ENCODE data around the gene ZNF432.
A peak's percentile ranks its signal among the peaks of the same experiment; 100 is the strongest.
"Not testable (repeated sequence)": the region's sequence is repeated elsewhere in the genome, so short reads cannot be mapped to it uniquely, and the experiment has no call there.

The ZNF432 gene

DNA sequence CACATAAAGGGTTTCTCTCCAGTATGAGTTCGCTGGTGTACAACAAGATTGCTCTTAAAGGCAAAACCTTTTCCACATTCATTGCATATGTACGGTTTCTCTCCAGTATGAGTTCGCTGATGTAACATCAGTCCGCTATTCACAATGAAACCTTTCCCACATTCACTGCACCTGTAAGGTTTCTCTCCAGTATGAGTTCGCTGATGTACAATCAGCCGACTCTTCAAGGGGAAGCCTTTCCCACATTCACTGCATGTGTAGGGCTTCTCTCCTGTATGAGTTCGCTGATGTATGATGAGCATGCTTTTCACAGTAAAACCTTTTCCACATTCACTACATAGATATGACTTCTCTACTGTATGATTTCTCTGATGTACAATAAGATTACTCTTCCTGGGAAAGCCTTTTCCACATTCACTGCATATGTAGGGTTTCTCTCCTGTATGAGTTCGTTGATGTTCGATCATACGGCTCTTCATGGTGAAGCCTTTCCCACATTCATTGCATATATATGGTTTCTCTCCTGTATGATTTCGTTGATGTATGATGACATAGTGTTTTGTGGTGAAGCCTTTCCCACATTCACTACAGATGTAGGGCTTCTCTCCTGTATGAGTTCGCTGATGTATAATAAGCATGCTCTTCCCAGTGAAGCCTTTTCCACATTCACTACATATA lies 14.4 kb downstream of the ZNF432 start:
- H3K4me1 ChIP-seq = no peaks in the 10 kb centered on the region
- H3K36me3 ChIP-seq (replicated peaks) = peaks cover 43% of the 10 kb centered on the region
- DNase-seq (ENCODE audit: low spot score in 2 of 2) = no peak

GRCh38 chr19:52028780-52029123 lies 19.9 kb downstream of the ZNF432 start:
- in situ Hi-C loops (cut with MboI; ENCODE audit: low sequenced_read_pairs) = no loop called here
- Histone ChIP-seq H3K4me3 (peak overlapping the region; percentile 89), H3K36me3 (replicated peaks) (peaks cover 31% of the 10 kb centered on the region), H3K27me3 (ENCODE audit: low read depth) (no peaks in the 10 kb centered on the region), H3K4me1 (peaks cover 3% of the 10 kb centered on the region; the same call in 1 of the 2 replicates), H3K9me3 (peaks cover 5% of the 10 kb centered on the region)
- DNase-seq (ENCODE audit: low spot score in 2 of 2) = peak in 1 of 2 experiments; percentile 8

More for the DNA sequence above, 14.4 kb downstream of the ZNF432 start:
- H3K27me3 ChIP-seq (ENCODE audit: low read depth) = no peaks in the 10 kb centered on the region
- H3K4me3 ChIP-seq = no peak overlapping the region
- peaks cover 23% of the 10 kb centered on the region for H3K9me3 ChIP-seq
- in situ Hi-C loops (cut with MboI; ENCODE audit: low sequenced_read_pairs) = no loop called here

DNA sequence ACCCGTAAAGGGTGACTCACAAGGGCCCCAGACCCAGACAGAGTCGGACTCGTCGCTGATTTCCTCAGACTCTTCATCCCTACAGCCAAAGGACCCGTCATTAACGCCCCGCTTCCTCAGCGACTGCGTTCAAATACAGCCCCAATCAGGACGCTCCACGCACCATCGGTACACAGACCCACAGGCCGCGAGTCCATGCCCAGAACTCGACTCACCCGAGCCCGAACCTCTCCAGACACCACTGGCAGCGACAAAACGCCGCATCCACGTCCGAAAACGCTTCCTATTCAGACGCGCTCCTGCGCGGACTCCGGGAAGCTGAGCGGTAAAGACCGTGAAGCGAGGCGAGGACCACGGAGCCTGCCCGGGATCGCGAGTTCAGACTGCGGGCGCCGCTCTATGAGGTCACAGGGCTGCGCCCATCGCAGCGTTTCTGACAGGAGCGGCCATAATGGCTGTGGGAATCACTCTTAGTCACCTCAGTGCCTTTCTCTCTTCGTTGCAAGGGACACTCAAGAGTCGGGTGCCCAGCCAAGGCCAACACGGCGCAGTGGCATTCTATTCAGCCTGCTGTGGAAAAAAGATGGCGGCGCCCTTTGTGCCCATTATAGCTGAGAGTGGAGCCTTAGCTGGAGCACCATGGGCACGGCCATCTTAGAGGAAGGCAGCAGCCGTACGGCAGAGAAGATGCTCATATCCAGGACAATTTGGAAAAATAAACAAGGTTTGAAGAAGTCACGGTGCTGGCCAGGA lies 20.4 kb downstream of the ZNF432 start, which contains the start of gene ZNF614:
Gene ZNF614 (minus strand): TSS at position 353 of the 753 bp plus-strand sequence. CDS start 2,634 bp downstream, outside the sequence.
- Histone ChIP-seq H3K9me3 (peaks cover 4% of the 10 kb centered on the region), H3K4me1 (peaks cover 3% of the 10 kb centered on the region; the same call in 1 of the 2 replicates), H3K27me3 (ENCODE audit: low read depth) (no peaks in the 10 kb centered on the region), H3K4me3 (peak within 1 kb of the TSS; percentile 89), H3K36me3 (replicated peaks) (peaks cover 36% of the 10 kb centered on the region)
- in situ Hi-C loops (cut with MboI; ENCODE audit: low sequenced_read_pairs) = no loop called here
- peak; percentile 71 to 85 for DNase-seq (ENCODE audit: low spot score in 2 of 2)

GRCh38 chr19:52026255-52026990 lies 22.2 kb downstream of the ZNF432 start:
- H3K36me3 ChIP-seq (replicated peaks) = peaks cover 38% of the 10 kb centered on the region
- H3K4me1 ChIP-seq; H3K4me3 ChIP-seq; in situ Hi-C loops (cut with MboI; ENCODE audit: low sequenced_read_pairs); H3K27me3 ChIP-seq (ENCODE audit: low read depth); DNase-seq (ENCODE audit: low spot score in 2 of 2); H3K9me3 ChIP-seq: not testable (repeated sequence)

DNA sequence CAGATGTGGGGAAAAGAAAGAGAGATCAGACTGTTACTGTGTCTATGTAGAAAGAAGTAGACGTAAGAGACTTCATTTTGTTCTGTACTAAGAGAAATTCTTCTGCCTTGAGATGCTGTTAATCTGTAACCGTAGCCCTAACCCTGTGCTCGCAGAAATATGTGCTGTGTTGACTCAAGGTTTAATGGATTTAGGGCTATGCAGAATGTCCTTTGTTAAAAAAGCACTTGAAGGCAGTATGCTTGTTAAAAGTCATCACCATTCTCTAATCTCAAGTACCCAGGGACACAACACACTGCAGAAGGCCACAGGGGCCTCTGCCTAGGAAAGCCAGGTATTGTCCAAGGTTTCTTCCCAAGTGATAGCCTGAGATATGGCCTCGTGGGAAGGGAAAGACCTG lies 24.2 kb downstream of the ZNF432 start:
- H3K9me3 ChIP-seq; H3K4me3 ChIP-seq; H3K27me3 ChIP-seq (ENCODE audit: low read depth); in situ Hi-C loops (cut with MboI; ENCODE audit: low sequenced_read_pairs); H3K4me1 ChIP-seq; DNase-seq (ENCODE audit: low spot score in 2 of 2): not testable (repeated sequence)
- H3K36me3 ChIP-seq (replicated peaks) = peaks cover 52% of the 10 kb centered on the region

GRCh38 chr19:52022193-52022592 lies 26.4 kb downstream of the ZNF432 start:
- H3K36me3 ChIP-seq (replicated peaks) = peaks cover 72% of the 10 kb centered on the region
- peaks cover 6% of the 10 kb centered on the region for H3K9me3 ChIP-seq
- H3K4me1 ChIP-seq = no peaks in the 10 kb centered on the region
- no peaks in the 10 kb centered on the region for H3K27me3 ChIP-seq (ENCODE audit: low read depth)
- in situ Hi-C loops (cut with MboI; ENCODE audit: low sequenced_read_pairs) = no loop called here
- H3K4me3 ChIP-seq = no peak overlapping the region
- DNase-seq (ENCODE audit: low spot score in 2 of 2) = no peak

- H3K4me1 ChIP-seq = no peaks in the 10 kb centered on the region
- H3K9me3 ChIP-seq = peaks cover 6% of the 10 kb centered on the region
- no peak overlapping the region for H3K4me3 ChIP-seq
- H3K36me3 ChIP-seq (replicated peaks) = peaks cover 83% of the 10 kb centered on the region
- no peaks in the 10 kb centered on the region for H3K27me3 ChIP-seq (ENCODE audit: low read depth)
- DNase-seq (ENCODE audit: low spot score in 2 of 2) = no peak
- in situ Hi-C loops (cut with MboI; ENCODE audit: low sequenced_read_pairs) = no loop called here
These were observed 28.1 kb downstream of the ZNF432 start for GRCh38 chr19:52020506-52020905.

- Histone ChIP-seq H3K9me3 (peaks cover 7% of the 10 kb centered on the region), H3K4me1 (peaks cover 8% of the 10 kb centered on the region), H3K4me3 (no peak overlapping the region), H3K27me3 (ENCODE audit: low read depth) (no peaks in the 10 kb centered on the region), H3K36me3 (replicated peaks) (peaks cover 6% of the 10 kb centered on the region)
- in situ Hi-C loops (cut with MboI; ENCODE audit: low sequenced_read_pairs) = no loop called here
- DNase-seq (ENCODE audit: low spot score in 2 of 2) = no peak
These were observed 38.0 kb downstream of the ZNF432 start for GRCh38 chr19:52010674-52011073.

DNA sequence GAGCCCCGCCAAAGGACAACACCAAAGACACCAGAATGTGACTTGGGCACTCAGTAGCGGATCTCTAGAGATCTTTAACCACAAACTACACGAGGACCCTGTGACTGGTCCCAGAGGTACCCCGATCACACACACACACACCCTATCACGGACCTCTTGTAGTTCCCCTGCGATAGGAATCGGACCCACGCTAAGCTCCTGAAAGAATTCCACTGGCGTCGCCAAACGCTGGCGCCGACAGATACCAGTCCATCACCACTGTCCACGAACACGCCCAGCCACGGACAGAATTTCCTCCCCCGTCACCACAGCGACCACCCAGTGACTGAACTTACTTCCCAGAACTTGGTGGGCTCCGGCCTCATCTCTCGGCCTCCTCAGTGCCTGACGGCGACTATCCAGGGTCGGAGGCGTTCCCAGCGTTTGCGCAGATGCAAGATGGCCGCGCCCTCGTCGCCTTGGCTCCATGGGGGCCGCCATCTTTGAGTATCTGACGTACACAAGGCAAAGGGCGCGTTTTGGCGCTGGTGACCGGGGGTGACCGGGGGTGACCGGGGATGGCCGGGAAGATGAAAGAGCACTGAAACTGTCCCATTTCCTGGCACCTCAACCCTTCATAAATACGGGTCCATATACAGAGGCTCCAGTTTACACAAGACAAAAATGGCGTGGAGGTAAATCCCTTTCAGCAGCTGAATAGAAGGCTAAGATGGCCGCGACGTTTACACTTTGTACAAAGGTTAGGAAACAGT lies 40.7 kb downstream of the ZNF432 start, which contains the start of gene ZNF615:
Gene ZNF615 (minus strand): TSS at position 406 of the 752 bp plus-strand sequence. CDS start 4,500 bp downstream, outside the sequence.
- H3K4me1 ChIP-seq = peaks cover 8% of the 10 kb centered on the region
- no peaks in the 10 kb centered on the region; the same call in 1 of the 2 replicates for H3K36me3 ChIP-seq (replicated peaks)
- H3K27me3 ChIP-seq (ENCODE audit: low read depth) = no peaks in the 10 kb centered on the region
- H3K4me3 ChIP-seq = peak within 1 kb of the TSS; percentile 61
- in situ Hi-C loops (cut with MboI; ENCODE audit: low sequenced_read_pairs) = no loop called here
- H3K9me3 ChIP-seq = peaks cover 10% of the 10 kb centered on the region
- DNase-seq (ENCODE audit: low spot score in 2 of 2) = peak; percentile 67 to 89

DNA sequence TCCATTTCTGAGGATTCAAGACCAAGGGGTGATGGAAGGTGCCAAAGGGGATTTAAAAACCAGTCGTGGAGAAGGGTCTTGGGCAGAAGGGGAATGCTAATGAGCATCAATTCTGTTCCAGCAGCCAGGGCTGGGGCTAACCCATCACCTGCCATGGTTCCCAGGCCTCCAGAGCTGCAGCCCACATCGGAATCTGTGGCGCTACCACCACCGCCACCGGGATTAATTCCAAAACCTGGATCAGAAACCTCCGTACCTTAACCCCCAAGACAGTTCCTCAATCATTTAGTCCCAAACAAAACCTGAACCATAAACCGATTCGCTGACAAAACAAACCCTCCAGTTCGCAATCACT lies 41.2 kb downstream of the ZNF432 start:
- in situ Hi-C loops (cut with MboI; ENCODE audit: low sequenced_read_pairs) = no loop called here

GRCh38 chr19:51994048-51994644 lies 54.5 kb downstream of the ZNF432 start:
- Histone ChIP-seq H3K9me3 (peaks cover 27% of the 10 kb centered on the region), H3K4me3 (no peak overlapping the region), H3K36me3 (replicated peaks) (peaks cover 17% of the 10 kb centered on the region), H3K27me3 (ENCODE audit: low read depth) (no peaks in the 10 kb centered on the region), H3K4me1 (no peaks in the 10 kb centered on the region)
- in situ Hi-C loops (cut with MboI; ENCODE audit: low sequenced_read_pairs) = no loop called here
- DNase-seq (ENCODE audit: low spot score in 2 of 2) = no peak

More for the DNA sequence above, 41.2 kb downstream of the ZNF432 start:
- H3K4me3 ChIP-seq = peak overlapping the region; percentile 61
- peaks cover 8% of the 10 kb centered on the region for H3K4me1 ChIP-seq
- no peaks in the 10 kb centered on the region; the same call in 1 of the 2 replicates for H3K36me3 ChIP-seq (replicated peaks)
- H3K9me3 ChIP-seq = peaks cover 10% of the 10 kb centered on the region
- DNase-seq (ENCODE audit: low spot score in 2 of 2) = peak in 1 of 2 experiments; percentile 10
- no peaks in the 10 kb centered on the region for H3K27me3 ChIP-seq (ENCODE audit: low read depth)

DNA sequence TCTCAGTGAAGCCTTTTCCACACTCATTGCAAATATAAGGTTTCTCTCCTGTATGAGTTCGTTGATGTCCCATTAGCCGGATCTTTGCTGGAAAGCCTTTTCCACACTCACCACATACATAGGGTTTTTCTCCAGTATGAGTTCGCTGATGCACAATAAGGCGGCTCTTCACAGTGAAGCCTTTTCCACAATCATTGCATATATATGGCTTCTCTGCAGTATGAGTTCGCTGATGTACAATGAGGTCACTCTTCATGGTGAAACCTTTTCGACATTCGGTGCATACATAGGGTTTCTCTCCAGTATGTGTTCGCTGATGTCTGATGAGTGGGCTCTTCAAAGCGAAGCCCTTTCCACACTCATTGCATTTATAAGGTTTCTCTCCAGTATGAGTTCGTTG lies 55.2 kb downstream of the ZNF432 start:
- Histone ChIP-seq H3K9me3 (peaks cover 27% of the 10 kb centered on the region), H3K27me3 (ENCODE audit: low read depth) (no peaks in the 10 kb centered on the region), H3K36me3 (replicated peaks) (peaks cover 12% of the 10 kb centered on the region), H3K4me3 (no peak overlapping the region), H3K4me1 (no peaks in the 10 kb centered on the region)
- in situ Hi-C loops (cut with MboI; ENCODE audit: low sequenced_read_pairs) = no loop called here
- DNase-seq (ENCODE audit: low spot score in 2 of 2) = no peak

Data from HAP-1 (cell line).